Mesendoderm (in vitro differentiated cells): Measurements from ENCODE around the gene IFT52.
A peak's percentile ranks its signal among the peaks of the same experiment; 100 is the strongest.

Experiments
- DNase-seq: peaks from one replicate; pipeline ENCODE4 v3.0.0; 2013
- H2AK5ac ChIP-seq: 2 replicates; pipeline ENCODE4 v1.6.1; 2013; ENCODE audit warnings: low read length, inconsistent platforms
- H2BK120ac ChIP-seq: 2 replicates; pipeline ENCODE4 v1.6.1; 2013; ENCODE audit warnings: low read depth, mild to moderate bottlenecking, low read length, moderate library complexity, mixed read lengths
- H2BK15ac ChIP-seq: replicated peaks from 2 replicates; pipeline ENCODE4 v1.6.1; 2013; ENCODE audit warnings: low read depth, mild to moderate bottlenecking, moderate library complexity
- H2BK5ac ChIP-seq: 2 replicates; pipeline ENCODE4 v1.6.1; 2013; ENCODE audit warnings: low read length, inconsistent platforms
- H3K18ac ChIP-seq: 2 replicates; pipeline ENCODE4 v1.6.1; 2013; ENCODE audit warnings: mild to moderate bottlenecking, low read length, mixed read lengths
- H3K23ac ChIP-seq: one replicate; pipeline ENCODE4 v1.6.1; 2013; ENCODE audit warnings: low read length
- H3K27ac ChIP-seq: 2 replicates; pipeline ENCODE4 v1.5.1; 2013; ENCODE audit warnings: low read depth, mild to moderate bottlenecking, inconsistent platforms, low read length, moderate library complexity
- H3K27me3 ChIP-seq: 2 replicates; pipeline ENCODE4 v1.6.1; 2013; ENCODE audit warnings: low read length, control low read depth, mild to moderate bottlenecking, inconsistent platforms; ENCODE audit not compliant: insufficient read depth, poor library complexity
- H3K36me3 ChIP-seq: 2 replicates; pipeline ENCODE4 v1.6.1; 2013; ENCODE audit warnings: low read length, inconsistent platforms; ENCODE audit not compliant: control insufficient read depth, insufficient read depth
- H3K4ac ChIP-seq: one replicate; pipeline ENCODE4 v1.6.1; 2013; ENCODE audit warnings: low read depth, mild to moderate bottlenecking, low read length, moderate library complexity
- H3K4me1 ChIP-seq: 2 replicates; pipeline ENCODE4 v1.6.1; 2013; ENCODE audit warnings: low read depth, low read length, inconsistent platforms; ENCODE audit not compliant: control insufficient read depth
- H3K4me2 ChIP-seq: 2 replicates; pipeline ENCODE4 v1.6.1; 2013; ENCODE audit warnings: low read length
- H3K4me3 ChIP-seq: 2 replicates; pipeline ENCODE4 v1.5.1; 2013; ENCODE audit warnings: mild to moderate bottlenecking, low read length
- H3K56ac ChIP-seq: one replicate; pipeline ENCODE4 v1.6.1; 2013; ENCODE audit warnings: low read length
- H3K79me1 ChIP-seq: 2 replicates; pipeline ENCODE4 v1.6.1; 2013; ENCODE audit warnings: low read length, inconsistent platforms
- H3K79me2 ChIP-seq: 2 replicates; pipeline ENCODE4 v1.6.1; 2013; ENCODE audit warnings: mild to moderate bottlenecking, low read length; ENCODE audit not compliant: control insufficient read depth, insufficient read depth
- H3K9ac ChIP-seq: 2 replicates; pipeline ENCODE4 v1.6.1; 2013; ENCODE audit warnings: low read length, inconsistent platforms
- H4K5ac ChIP-seq: one replicate; pipeline ENCODE4 v1.6.1; 2013; ENCODE audit warnings: low read length
- H4K8ac ChIP-seq: one replicate; pipeline ENCODE4 v1.6.1; 2013; ENCODE audit warnings: low read depth, mild to moderate bottlenecking, control low read depth, low read length, moderate library complexity
- WGBS: extraction: QIAGEN DNeasy Blood & Tissue Kit; methylation state at CpG from one replicate; pipeline ENCODE4 v1.1.7; 2013; ENCODE audit warnings: low lambda C conversion rate, missing lambda C conversion rate; ENCODE audit not compliant: insufficient coverage; ENCODE audit errors: extremely low coverage; 5-methylcytosine and 5-hydroxymethylcytosine counted together

The IFT52 gene

GRCh38 chr20:43665466-43666176 lies 74.9 kb downstream of the IFT52 start:
- Histone ChIP-seq H3K79me1 (peaks cover 9% of the 10 kb centered on the region), H3K56ac (no peak overlapping the region), H2BK5ac (no peak overlapping the region), H3K27ac (no peak overlapping the region), H2AK5ac (no peak overlapping the region), H3K23ac (peak overlapping the region; percentile 6), H2BK15ac (no peak overlapping the region), H3K9ac (no peak overlapping the region), H4K8ac (no peak overlapping the region), H2BK120ac (no peak overlapping the region), H3K36me3 (peaks cover 2% of the 10 kb centered on the region), H3K4ac (no peak overlapping the region), H3K4me2 (no peak overlapping the region), H3K79me2 (peaks cover 31% of the 10 kb centered on the region), H3K4me3 (no peak overlapping the region), H3K18ac (no peak overlapping the region), H4K5ac (no peak overlapping the region), H3K27me3 (no peaks in the 10 kb centered on the region), H3K4me1 (no peaks in the 10 kb centered on the region)
- DNase-seq = peak; percentile 89
- no CpG with 5 or more reads among the region's 6 CpGs for WGBS

GRCh38 chr20:43666376-43667328 lies 75.9 kb downstream of the IFT52 start, which contains the start of gene MYBL2:
TSS of gene MYBL2 (plus strand) at chr20:43667114. CDS start at chr20:43667284, 170 bp downstream.
- Histone ChIP-seq H3K4me3 (peak within 1 kb of the TSS; percentile 88), H2AK5ac (peak within 1 kb of the TSS; percentile 67), H3K27me3 (no peaks in the 10 kb centered on the region), H2BK5ac (peak within 1 kb of the TSS; percentile 28), H3K9ac (peak within 1 kb of the TSS; percentile 92), H2BK120ac (peak within 1 kb of the TSS; percentile 3), H4K8ac (no peak within 1 kb of the TSS), H3K79me2 (peaks cover 32% of the 10 kb centered on the region), H3K56ac (peak within 1 kb of the TSS; percentile 94), H3K79me1 (peaks cover 10% of the 10 kb centered on the region), H3K18ac (peak within 1 kb of the TSS; percentile 75), H3K36me3 (peaks cover 3% of the 10 kb centered on the region), H3K4me2 (peak within 1 kb of the TSS; percentile 95), H4K5ac (no peak within 1 kb of the TSS), H2BK15ac (no peak within 1 kb of the TSS), H3K4ac (peak within 1 kb of the TSS; percentile 85), H3K4me1 (no peaks in the 10 kb centered on the region), H3K23ac (peak within 1 kb of the TSS; percentile 81), H3K27ac (peak within 1 kb of the TSS; percentile 61)
- peak; percentile 85 for DNase-seq
- no CpG with 5 or more reads among the region's 90 CpGs for WGBS

- Histone ChIP-seq H3K79me1 (peaks cover 10% of the 10 kb centered on the region), H2BK15ac (no peak overlapping the region), H4K8ac (no peak overlapping the region), H3K4ac (peak overlapping the region; percentile 85), H2BK120ac (peak overlapping the region; percentile 3), H3K4me2 (peak overlapping the region; percentile 95), H3K27me3 (no peaks in the 10 kb centered on the region), H2AK5ac (peak overlapping the region; percentile 67), H3K79me2 (peaks cover 32% of the 10 kb centered on the region), H3K36me3 (peaks cover 3% of the 10 kb centered on the region), H3K9ac (peak overlapping the region; percentile 92), H3K4me3 (peak overlapping the region; percentile 88), H3K56ac (peak overlapping the region; percentile 94), H3K23ac (peak overlapping the region; percentile 81), H4K5ac (no peak overlapping the region), H2BK5ac (peak overlapping the region; percentile 28), H3K4me1 (no peaks in the 10 kb centered on the region), H3K18ac (peak overlapping the region; percentile 75), H3K27ac (no peak overlapping the region)
- DNase-seq = peak; percentile 78
- no CpG with 5 or more reads among the region's 34 CpGs for WGBS
Observed at GRCh38 chr20:43667341-43668132, 76.8 kb downstream of the IFT52 start.

GRCh38 chr20:43669332-43669731 lies 78.6 kb downstream of the IFT52 start:
- Histone ChIP-seq H3K4me2 (no peak overlapping the region), H3K4me3 (no peak overlapping the region)

GRCh38 chr20:43670423-43670822 lies 79.7 kb downstream of the IFT52 start:
- H3K27me3 ChIP-seq = no peaks in the 10 kb centered on the region
- no CpG with 5 or more reads among the region's 2 CpGs for WGBS
- no peak overlapping the region for H3K9ac ChIP-seq
- no peak overlapping the region for H2BK15ac ChIP-seq
- H3K27ac ChIP-seq = no peak overlapping the region
- H3K56ac ChIP-seq = no peak overlapping the region
- no peak overlapping the region for H3K23ac ChIP-seq
- no peak overlapping the region for H3K18ac ChIP-seq
- no peak overlapping the region for H2AK5ac ChIP-seq
- H3K4me1 ChIP-seq = no peaks in the 10 kb centered on the region
- peaks cover 5% of the 10 kb centered on the region for H3K36me3 ChIP-seq
- H2BK120ac ChIP-seq = no peak overlapping the region
- no peak overlapping the region for H3K4me2 ChIP-seq
- H4K5ac ChIP-seq = no peak overlapping the region
- no peak overlapping the region for H4K8ac ChIP-seq
- no peak for DNase-seq
- no peak overlapping the region for H2BK5ac ChIP-seq
- H3K79me1 ChIP-seq = peaks cover 10% of the 10 kb centered on the region
- peaks cover 35% of the 10 kb centered on the region for H3K79me2 ChIP-seq
- H3K4ac ChIP-seq = no peak overlapping the region
- H3K4me3 ChIP-seq = no peak overlapping the region

More at GRCh38 chr20:43669332-43669731, 78.6 kb downstream of the IFT52 start:
- H2BK5ac ChIP-seq = no peak overlapping the region
- DNase-seq = no peak
- no peak overlapping the region for H3K4ac ChIP-seq
- no peak overlapping the region for H4K5ac ChIP-seq
- no peak overlapping the region for H2BK15ac ChIP-seq
- H3K27ac ChIP-seq = no peak overlapping the region
- no peaks in the 10 kb centered on the region for H3K27me3 ChIP-seq
- no peak overlapping the region for H4K8ac ChIP-seq
- WGBS = no CpG with 5 or more reads among the region's 3 CpGs
- no peak overlapping the region for H3K18ac ChIP-seq
- peaks cover 35% of the 10 kb centered on the region for H3K79me2 ChIP-seq
- H2AK5ac ChIP-seq = no peak overlapping the region
- no peak overlapping the region for H3K23ac ChIP-seq
- H3K79me1 ChIP-seq = peaks cover 10% of the 10 kb centered on the region
- no peak overlapping the region for H3K9ac ChIP-seq
- H3K36me3 ChIP-seq = peaks cover 5% of the 10 kb centered on the region
- no peak overlapping the region for H3K56ac ChIP-seq
- no peak overlapping the region for H2BK120ac ChIP-seq
- H3K4me1 ChIP-seq = no peaks in the 10 kb centered on the region
